Posterior cingulate gyrus (tissue), 11 donors: ENCODE data around the gene ARHGEF40.

Experiments used
- DNase-seq, 10 donors: peaks; one replicate each; pipeline versions ENCODE4 v3.0.0 to v3.0.0-alpha.2; 2020 to 2021; ENCODE audit warnings: mixed read lengths in 3 of 10
- intact Hi-C: fragments of 100-400 bp; cut with DNase I; formaldehyde crosslinking; loops from one replicate; pipeline ENCODE4 v1.15.1; 2023

Gene ARHGEF40

GRCh38 chr14:21070083-21070609, at the start of gene ARHGEF40:
Gene ARHGEF40 (plus strand): TSS chr14:21070304. CDS start chr14:21070397, 93 bp downstream.
- intact Hi-C loops, result loop anchor here (1.0 to 5.0 kb wide), 3 partner anchors 22 to 442 kb away; partner anchors contain the start of genes METTL3 and NDRG2
- peak in 9 of 10 donors; percentile 37 to 96 (median 60) for DNase-seq

GRCh38 chr14:21020977-21021545, 49.0 kb upstream of the ARHGEF40 start:
- peak in 1 of 10 donors; percentile 38 for DNase-seq

GRCh38 chr14:21022686-21023085, 47.4 kb upstream of the ARHGEF40 start:
- peak in 1 of 10 donors; percentile 53 for DNase-seq
- intact Hi-C loops, result no loop called here

More at GRCh38 chr14:21020977-21021545, 49.0 kb upstream of the ARHGEF40 start:
- intact Hi-C loops, result no loop called here

GRCh38 chr14:21023174-21023573, 46.9 kb upstream of the ARHGEF40 start:
- DNase-seq, result peak in 2 of 10 donors; percentile 25 to 57
- intact Hi-C loops, result no loop called here

GRCh38 chr14:21023817-21024584, 46.1 kb upstream of the ARHGEF40 start:
- intact Hi-C loops, result no loop called here
- no peak for DNase-seq

- intact Hi-C loops, result loop anchor here (5.0 kb wide), 1 partner anchor 48 kb away; the partner anchor contains the start of gene ARHGEF40
- DNase-seq, result peak; percentile 53 to 93 (median 68)
Measured at GRCh38 chr14:21024585-21025370, 45.3 kb upstream of the ARHGEF40 start, which contains the start of gene NDRG2. Gene NDRG2 (minus strand): TSS chr14:21025061. CDS start chr14:21023315, 1,746 bp downstream.

GRCh38 chr14:21025371-21026273, 44.5 kb upstream of the ARHGEF40 start:
- intact Hi-C loops, result loop anchor here (5.0 kb wide), 1 partner anchor 47 kb away; the partner anchor contains the start of gene ARHGEF40
- peak; percentile 71 to 94 (median 82) for DNase-seq

GRCh38 chr14:21026274-21026987, 43.7 kb upstream of the ARHGEF40 start:
- DNase-seq, result peak; percentile 62 to 95 (median 78)
- intact Hi-C loops, result loop anchor here (5.0 kb wide), 1 partner anchor 46 kb away; the partner anchor contains the start of gene ARHGEF40

GRCh38 chr14:21026988-21027315, 43.2 kb upstream of the ARHGEF40 start:
- intact Hi-C loops, result loop anchor here (5.0 kb wide), 1 partner anchor 45 kb away; the partner anchor contains the start of gene ARHGEF40
- no peak for DNase-seq

GRCh38 chr14:21029917-21030316, 40.2 kb upstream of the ARHGEF40 start, which contains the start of gene TPPP2:
Gene TPPP2 (plus strand): TSS chr14:21030217. CDS start chr14:21030582, 365 bp downstream.
- intact Hi-C loops, result loop anchor here (5.0 kb wide), 1 partner anchor 42 kb away; the partner anchor contains the start of gene ARHGEF40
- DNase-seq, result peak in 1 of 10 donors; percentile 3

GRCh38 chr14:21030531-21030930, 39.6 kb upstream of the ARHGEF40 start:
- intact Hi-C loops, result no loop called here
- DNase-seq, result no peak

GRCh38 chr14:21032326-21033132, 37.6 kb upstream of the ARHGEF40 start:
- intact Hi-C loops, result no loop called here
- no peak for DNase-seq

GRCh38 chr14:21033133-21033698, 36.9 kb upstream of the ARHGEF40 start:
- no peak for DNase-seq
- intact Hi-C loops, result no loop called here

- intact Hi-C loops, result loop anchor here (5.0 kb wide), 1 partner anchor 62 kb away; no protein-coding TSS in a partner anchor
- no peak for DNase-seq
Measured at GRCh38 chr14:21034707-21035106, 35.4 kb upstream of the ARHGEF40 start, which contains the start of gene RNASE13. Gene RNASE13 (minus strand): TSS chr14:21034807. CDS start chr14:21034288, 519 bp downstream.

- intact Hi-C loops, result loop anchor here (5.0 kb wide), 1 partner anchor 64 kb away; no protein-coding TSS in a partner anchor
Measured at GRCh38 chr14:21036751-21037150, 33.4 kb upstream of the ARHGEF40 start.

GRCh38 chr14:21037156-21037555, 32.9 kb upstream of the ARHGEF40 start:
- intact Hi-C loops, result loop anchor here (5.0 kb wide), 1 partner anchor 65 kb away; no protein-coding TSS in a partner anchor
- DNase-seq, result no peak

More at GRCh38 chr14:21036751-21037150, 33.4 kb upstream of the ARHGEF40 start:
- peak in 1 of 10 donors; percentile 12 for DNase-seq
